GF-D8 (cell line): ENCODE results near the gene NIBAN1.

ENCODE experiments used
- DNase-seq: peaks from one replicate; lab custom pipeline; 2025; lab: John Stamatoyannopoulos, UW

NIBAN1 gene

DNA sequence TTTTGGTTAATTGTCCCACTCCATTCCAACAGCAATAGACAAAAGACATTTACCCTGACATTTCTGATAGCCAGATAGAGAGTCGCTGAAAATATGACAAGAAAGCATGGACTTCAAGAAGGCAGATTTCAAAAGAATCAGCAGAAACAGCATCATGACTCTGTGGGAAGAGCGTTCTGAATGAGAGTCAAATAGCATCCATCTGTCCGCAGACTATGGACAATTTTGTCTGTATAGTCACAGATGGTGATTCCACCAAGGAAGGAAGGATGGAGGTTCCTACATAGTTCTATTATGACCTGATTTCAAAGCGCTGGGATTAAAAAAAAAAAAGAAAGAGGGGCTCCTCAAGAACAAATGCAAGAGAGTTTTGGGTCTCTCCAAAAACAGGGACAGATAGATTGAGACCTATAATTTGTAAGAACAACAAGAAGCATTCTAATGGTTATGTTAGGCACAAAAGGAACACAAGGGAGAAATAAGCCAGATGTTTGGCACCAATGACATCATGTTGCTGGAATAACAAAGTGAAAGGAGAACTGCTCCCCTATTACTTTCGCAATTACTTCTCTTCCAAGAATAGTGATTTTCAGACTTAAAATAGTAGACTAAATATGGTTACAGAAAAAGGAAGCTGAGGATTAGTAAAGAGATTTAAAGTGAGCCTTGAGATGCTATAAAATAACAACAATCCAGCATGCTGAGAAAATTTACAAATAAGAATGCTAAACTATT, 28.5 kb downstream of the NIBAN1 start:
- peak; percentile 68 for DNase-seq

DNA sequence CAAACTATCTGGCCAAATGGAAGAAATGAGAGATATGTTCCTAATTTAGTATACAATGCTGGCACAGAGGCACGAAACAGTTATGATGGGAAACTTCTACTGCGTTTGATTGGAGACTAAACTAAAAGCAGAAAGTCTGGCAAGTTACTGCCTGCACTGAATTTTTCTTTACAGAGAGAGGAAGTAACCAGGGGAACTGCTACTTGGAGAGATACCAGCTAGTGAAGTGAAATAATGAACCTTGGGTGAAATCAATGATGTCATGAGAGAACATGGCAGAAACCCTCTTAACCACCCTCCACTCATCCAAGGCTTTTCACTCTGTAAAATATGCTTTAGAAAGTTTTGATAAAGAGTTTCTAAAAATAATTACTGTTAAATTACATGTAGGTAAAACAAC, 29.3 kb downstream of the NIBAN1 start:
- no peak for DNase-seq

DNA sequence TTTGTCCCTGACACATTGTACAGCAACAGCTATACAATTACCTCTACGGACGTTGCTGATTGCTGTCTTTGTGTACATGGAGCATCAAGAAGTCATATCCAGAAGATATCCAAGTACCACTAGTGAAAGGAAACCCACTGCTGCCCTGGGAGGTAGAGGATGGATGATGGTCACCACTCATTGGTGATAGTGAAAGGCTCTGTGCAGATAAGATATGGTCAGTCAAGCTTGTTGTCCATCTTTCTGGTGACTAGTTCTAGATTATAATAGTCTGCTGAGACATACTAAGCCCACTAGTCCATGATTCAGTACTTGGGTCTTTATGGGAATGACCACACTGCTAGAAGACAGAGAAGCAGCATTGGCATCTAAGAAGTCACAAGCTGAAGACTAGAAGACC, 30.3 kb downstream of the NIBAN1 start:
- no peak for DNase-seq

DNA sequence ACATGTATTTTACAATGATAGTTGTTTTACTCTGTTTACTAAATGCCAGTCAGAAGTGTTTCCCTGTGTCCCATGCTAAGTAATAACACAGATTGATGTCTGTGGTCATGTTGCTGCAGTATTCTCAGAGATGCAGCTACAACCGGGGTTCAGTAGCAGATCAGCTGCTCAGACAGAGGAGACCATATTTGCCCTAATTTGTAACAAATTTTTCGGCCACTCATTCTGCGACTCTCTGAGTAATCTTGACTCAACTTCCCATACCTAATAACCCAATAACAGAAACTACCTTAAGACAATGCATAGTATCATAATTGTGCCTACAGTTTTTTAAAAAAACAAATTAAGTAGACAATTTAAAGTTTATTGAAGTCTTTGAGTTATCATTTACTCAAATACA, 32.6 kb downstream of the NIBAN1 start:
- no peak for DNase-seq

DNA sequence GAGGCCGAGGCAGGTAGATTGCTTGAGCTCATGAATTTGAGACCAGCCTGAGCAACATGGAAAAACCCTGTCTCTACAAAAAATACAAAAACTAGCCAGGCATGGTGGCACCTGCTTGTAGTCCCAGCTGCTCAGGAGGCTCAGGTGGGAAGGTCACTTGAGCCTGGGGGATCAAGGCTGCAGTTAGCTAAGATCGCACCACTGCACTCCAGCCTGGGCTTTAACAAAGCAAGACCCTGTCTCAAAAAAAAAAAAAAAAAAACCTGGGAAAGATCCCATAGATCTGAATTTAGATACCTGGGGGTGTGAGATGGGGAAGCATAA, 32.9 kb downstream of the NIBAN1 start:
- no peak for DNase-seq

DNA sequence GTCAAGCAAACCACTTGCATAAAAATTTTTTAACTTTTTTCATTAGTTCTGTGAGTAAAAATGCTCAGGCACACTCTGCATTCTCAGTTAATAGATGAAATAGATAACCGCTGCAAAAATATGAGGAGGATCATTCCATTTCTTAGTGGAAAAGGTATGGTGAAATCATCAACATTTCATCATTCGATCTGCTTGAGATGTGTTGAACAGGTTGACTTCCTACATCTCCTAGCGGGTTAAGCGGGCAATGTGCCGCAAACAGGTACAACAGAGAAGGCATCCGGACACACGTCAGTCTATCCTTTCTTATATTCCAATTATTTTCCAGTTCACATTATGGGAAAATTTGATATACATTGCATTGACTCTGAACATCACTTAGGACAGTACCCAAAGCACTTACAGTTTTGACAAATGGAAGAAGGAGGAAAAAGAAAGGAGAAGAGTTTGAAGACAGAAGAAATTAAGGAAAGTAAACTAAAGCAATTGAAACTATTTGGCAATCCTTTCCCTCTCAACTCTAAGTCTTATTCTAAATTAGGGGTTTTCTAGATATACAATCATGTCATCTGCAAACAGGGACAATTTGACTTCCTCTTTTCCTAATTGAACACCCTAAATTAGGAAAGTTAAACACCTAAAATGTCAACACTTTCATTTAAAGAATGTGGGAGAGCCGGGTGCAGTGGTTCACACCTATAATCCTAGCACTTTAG, 33.5 kb downstream of the NIBAN1 start:
- no peak for DNase-seq

DNA sequence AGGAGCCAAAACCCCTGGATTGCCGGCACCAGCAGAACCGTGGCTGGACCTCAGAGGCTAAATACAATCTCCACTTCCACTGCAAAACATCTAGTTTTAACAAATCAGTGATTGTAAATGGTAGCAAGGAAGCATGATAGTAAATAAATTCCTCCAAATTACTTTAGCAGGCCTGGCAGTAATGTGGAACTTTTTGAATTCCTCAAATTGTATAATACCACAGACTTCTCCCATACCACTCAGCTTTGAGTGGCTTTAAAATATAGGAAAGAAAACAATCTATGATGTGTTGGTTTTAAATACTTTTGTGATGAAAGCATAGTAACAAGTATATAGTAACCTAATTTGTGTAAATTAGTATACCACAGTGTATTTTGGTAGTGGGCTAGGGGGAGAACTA, 34.1 kb downstream of the NIBAN1 start:
- DNase-seq: no peak

DNA sequence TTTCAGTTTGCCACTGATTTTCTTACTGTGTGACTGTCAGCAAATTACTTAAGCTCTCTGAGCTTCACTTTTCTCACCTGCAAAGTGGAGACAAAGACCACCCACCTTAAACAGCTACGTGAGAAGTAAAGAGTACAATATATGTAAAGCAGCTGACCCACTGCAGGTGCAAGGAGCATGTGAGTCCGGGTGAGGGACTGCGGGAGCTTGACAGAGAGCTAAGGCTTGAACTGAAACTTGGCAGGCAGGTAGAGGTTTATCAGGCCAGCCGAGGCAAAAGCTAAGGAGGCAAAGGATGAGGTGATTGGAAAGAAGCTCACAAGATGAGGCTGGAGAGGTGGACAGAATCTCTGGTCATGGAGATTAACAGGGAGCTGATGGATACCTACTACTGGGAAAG, 36.6 kb downstream of the NIBAN1 start:
- DNase-seq: no peak

DNA sequence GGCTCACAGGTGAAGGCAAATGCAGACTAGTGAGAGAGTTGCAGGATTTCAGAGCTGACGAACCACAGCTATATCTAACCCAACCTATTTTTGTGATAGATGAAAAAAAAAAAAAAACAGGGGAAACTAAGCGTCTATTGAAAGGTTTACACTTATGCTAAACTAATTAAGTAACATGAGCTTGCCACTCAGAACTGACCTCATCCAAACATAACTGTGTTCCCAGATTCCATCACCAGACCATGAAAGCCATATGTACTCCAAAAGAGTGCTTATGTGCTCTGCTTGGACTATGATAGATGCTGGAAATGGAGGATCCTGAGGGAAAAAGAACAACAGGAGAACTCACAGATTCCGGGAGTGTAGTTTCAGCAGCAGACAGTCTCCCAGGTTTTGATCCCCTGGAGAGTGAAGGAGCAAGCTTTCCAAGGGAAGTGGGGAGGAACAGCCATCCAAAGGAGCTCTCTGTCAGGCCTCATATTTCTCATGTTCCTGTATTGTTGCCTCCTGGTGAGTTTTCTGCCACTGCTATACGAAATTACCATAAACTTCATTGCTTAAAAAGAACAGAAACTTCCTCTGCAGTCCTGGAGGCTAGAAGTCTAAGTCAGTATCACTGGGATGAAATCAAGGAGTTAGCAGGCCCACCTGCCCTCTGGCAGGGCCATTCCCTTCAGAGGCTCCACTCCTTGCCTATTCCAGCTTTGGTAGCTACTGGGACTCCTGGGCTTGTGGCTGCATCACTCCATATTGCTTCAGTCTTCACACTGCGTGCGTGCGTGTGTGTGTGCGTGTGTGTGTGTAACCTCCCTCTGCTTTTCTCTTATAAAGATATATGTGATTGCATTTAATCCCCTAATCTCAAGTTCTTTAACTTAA, 38.1 kb downstream of the NIBAN1 start:
- DNase-seq: no peak

DNA sequence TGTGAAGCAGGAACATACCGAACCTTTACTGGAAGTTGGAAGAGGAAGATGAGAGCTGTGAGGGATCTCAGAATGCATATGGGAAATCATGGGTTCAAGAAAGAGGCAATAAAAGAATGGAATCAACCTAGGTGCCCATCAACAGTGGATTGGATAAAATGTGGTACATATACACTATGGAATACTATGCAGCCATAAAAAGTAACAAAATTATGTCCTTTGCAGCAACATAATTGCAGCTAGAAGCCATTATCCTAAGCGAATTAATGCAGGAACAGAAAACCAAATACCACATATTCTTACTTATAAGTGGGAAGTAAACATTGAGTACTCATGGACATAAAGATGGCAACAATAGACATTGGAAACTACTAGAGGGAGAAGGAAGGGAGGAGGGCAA, 40.4 kb downstream of the NIBAN1 start:
- no peak for DNase-seq

DNA sequence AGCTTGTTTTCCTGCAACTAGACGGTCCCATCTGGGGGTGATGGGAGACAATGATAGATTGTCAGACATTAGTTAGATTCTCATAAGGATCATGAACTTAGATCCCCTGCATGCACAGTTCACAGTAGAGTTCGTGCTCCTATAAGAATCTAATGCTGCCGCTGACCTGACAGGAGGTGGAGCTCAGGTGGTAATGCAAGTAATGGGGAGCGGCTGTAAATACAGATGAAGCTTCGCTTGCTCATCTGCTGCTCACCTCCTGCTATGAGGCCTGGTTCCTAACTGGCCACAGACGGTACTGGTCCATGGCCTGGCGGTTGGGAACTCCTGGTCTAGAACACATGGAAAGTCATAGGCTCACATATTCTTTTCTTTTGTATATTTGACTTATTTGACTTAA, 42.0 kb downstream of the NIBAN1 start:
- DNase-seq: no peak

DNA sequence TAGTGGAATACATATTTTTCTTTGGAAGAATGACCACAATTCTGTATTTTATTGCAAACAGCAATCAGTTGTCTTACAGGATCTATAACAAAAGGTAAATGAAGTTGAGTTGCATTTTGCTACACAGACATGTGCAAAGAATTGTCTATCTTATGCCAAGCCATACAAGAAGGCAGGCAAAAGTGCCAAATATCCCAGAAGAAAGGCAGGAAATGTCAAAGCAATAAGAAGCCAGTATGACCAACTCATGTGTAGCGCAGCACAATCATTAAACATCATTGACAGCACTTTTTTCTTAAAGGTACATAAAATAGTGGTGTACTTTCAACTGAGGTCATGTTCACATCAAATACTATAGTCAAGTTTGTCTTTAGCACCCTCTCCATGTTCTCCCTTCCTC, 42.7 kb downstream of the NIBAN1 start:
- no peak for DNase-seq

DNA sequence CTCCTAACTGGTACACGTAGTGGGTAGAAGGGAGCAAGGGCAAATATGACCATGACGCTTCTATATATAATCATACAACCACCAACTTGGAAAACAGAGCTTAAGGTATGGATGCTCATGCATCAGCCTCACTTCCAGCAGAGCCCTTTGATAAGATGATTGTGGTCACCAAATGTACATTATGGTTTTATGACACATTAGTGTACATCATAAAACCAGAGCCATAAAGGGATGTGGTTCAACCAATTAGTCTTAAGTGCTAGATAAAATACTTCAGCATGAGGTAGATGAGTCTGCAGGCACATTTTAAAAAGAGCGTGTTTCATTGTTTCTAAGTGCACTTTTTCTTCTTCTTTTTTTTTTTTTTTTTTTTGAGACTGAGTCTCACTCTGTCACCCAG, 43.7 kb downstream of the NIBAN1 start:
- peak; percentile 67 for DNase-seq

DNA sequence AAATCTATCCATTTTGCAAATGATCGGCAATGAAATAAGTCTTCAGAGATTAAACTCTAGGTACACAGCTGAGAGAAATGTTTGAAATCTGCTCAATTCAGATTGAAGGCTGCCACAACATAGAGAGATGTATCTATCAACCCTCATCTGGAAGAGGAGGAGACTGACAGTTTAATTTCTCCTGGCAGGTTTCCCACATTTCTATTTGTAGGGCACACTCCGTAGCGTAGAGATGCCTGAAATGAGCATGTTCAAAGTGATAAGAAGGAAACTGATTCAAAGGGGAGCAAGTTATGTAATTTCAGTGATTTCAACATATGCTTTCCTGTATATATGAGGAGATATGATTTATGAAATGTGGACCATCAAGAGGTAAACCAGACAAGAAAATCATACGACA, 44.1 kb downstream of the NIBAN1 start:
- peak; percentile 67 for DNase-seq

DNA sequence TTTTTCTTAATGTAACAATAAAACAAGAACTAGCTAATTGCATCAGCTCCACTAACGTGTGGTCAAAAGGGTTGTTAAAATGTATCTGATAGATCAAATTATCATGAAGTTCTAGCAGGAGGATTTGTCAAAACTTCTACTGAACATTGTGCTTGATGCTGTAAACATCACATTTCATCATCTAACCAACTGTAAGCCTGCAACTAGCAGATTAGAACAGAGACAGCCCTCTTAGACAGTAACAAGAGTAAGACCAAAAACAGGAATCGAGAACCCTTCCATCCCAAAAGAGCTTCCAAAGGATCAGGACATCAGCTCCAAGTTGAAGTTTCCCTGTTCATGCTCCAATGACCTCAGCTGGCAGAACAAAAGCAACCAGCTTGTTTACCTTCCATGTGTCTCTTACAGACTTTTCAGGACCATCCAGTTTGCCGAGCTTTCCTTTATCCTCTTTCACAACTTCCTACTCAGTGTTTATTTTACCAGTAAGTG, 44.6 kb downstream of the NIBAN1 start:
- no peak for DNase-seq

DNA sequence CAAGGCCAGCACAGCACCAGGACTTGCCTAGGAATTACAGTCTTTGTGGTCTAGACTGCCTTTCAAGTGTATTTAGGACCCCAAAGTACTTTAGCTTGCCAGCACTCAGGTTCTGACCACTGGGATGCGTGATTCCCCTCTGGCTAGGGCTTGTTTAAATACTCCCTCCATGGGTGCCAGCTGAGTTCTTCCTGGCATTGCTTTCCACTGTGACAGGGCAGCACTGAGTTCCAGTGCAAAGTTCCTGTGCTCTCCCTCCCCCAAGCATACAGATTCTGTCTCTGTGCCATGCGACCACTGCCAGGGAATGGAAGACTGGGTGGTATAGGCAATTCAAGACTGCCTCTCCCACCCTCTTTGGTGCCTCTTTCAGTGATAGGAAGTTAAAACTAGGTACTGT, 45.9 kb downstream of the NIBAN1 start:
- DNase-seq: no peak
